Spleen (tissue), 11 donors: ENCODE results near the gene ITPKC. TPM values are rescaled to one million over a fixed set of nuclear protein-coding genes. Genes with fewer than 3 reads are reported as not detected.

Experiments
- DNase-seq: peaks from one replicate; pipeline ENCODE4 v3.0.0-alpha.2; 2020
- H3K27ac ChIP-seq, 8 donors: fragments of 200-600 bp; sonication (generic) in 7 of 8; 1 replicate in 4 of 8; 2 replicates in 4 of 8; pipeline versions ENCODE4 v1.5.0 to v1.8.0; 2016 to 2021; ENCODE audit warnings: inconsistent platforms in 4 of 8, mild to moderate bottlenecking in 4 of 8, moderate library complexity in 1 of 8
- H3K27me3 ChIP-seq, 7 donors: fragments of 200-600 bp; sonication (generic) in 6 of 7; replicated peaks in 1 of 7; 1 replicate in 4 of 7; 2 replicates in 3 of 7; pipeline versions ENCODE4 v1.5.0 to v1.8.0; 2016 to 2021; ENCODE audit warnings: inconsistent platforms in 3 of 7, mild to moderate bottlenecking in 1 of 7
- H3K36me3 ChIP-seq, 6 donors: fragments of 200-600 bp; sonication (generic) in 5 of 6; 1 replicate in 4 of 6; 2 replicates in 2 of 6; pipeline versions ENCODE4 v1.5.0 to v1.8.0; 2016 to 2021; ENCODE audit warnings: inconsistent platforms in 2 of 6
- H3K4me1 ChIP-seq, 6 donors: fragments of 200-600 bp; sonication (generic) in 5 of 6; 1 replicate in 3 of 6; 2 replicates in 3 of 6; pipeline versions ENCODE4 v1.5.0 to v1.8.0; 2016 to 2021; ENCODE audit warnings: inconsistent platforms in 3 of 6
- H3K4me3 ChIP-seq, 8 donors: fragments of 200-600 bp; sonication (generic) in 7 of 8; 1 replicate in 4 of 8; 2 replicates in 4 of 8; pipeline versions ENCODE4 v1.5.0 to v1.8.0; 2016 to 2021; ENCODE audit warnings: inconsistent platforms in 4 of 8, mild to moderate bottlenecking in 4 of 8, moderate library complexity in 2 of 8
- H3K9me3 ChIP-seq, 8 donors: fragments of 200-600 bp; sonication (generic) in 7 of 8; 1 replicate in 4 of 8; 2 replicates in 4 of 8; pipeline versions ENCODE4 v1.5.0 to v1.8.0; 2016 to 2021; ENCODE audit warnings: inconsistent platforms in 4 of 8
- POLR2A ChIP-seq, 3 donors: fragments of 450-650 bp; IDR thresholded peaks; one replicate each; pipeline ENCODE4 v1.5.1; 2017; ENCODE audit warnings: antibody characterized with exemption in 3 of 3, mild to moderate bottlenecking in 1 of 3
- POLR2AphosphoS5 ChIP-seq, 3 donors: sonication (generic); formaldehyde crosslinking; IDR thresholded peaks; one replicate each; pipeline ENCODE4 v1.5.1; 2017; ENCODE audit warnings: antibody characterized with exemption in 3 of 3
- WGBS, 5 donors: extraction: QIAGEN DNeasy Blood & Tissue Kit in 3 of 5; methylation state at CpG; one replicate each; pipeline versions ENCODE4 v1.1.5 to v1.1.7; 2013 to 2018; 5-methylcytosine and 5-hydroxymethylcytosine counted together
- intact Hi-C: fragments of 100-400 bp; cut with DNase I; formaldehyde crosslinking; loops from one replicate; pipeline ENCODE4 v1.15.0; 2023; ENCODE audit warnings: low total_unique reads
- polyA plus RNA-seq, 3 donors: library from polyadenylated mRNA; stranded (reverse); fragments of 200-250 nt; gene quantifications; one replicate each; pipeline ENCODE4 v1.2.1, GENCODE V29; 2013
- total RNA-seq, 7 donors: library from RNA; depleted of rRNA in 3 of 7; stranded (reverse); fragments of >200 nt in 3 of 7; fragmentation: NEBNext Ultra II Directional in 4 of 7; extraction: Animal tissue kit (Norgen Biotek cat#: 25700) in 4 of 7; gene quantifications; one replicate each; pipeline versions ENCODE4 v1.1.0 to v1.2.1, GENCODE V29; 2016 to 2021
- TF ChIP-seq, protein P1 (sequence below), 11 experiments: fragments of 200-600 bp in 7 of 11; fragments of 450-650 bp in 4 of 11; sonication (generic) in 4 of 11; IDR thresholded peaks in 8 of 11; conservative IDR thresholded peaks in 3 of 11; 1 replicate in 7 of 11; 2 replicates in 4 of 11; pipeline versions ENCODE4 v1.4.0 to v1.8.0; 2016 to 2021; ENCODE audit warnings: antibody characterized with exemption in 11 of 11, inconsistent platforms in 4 of 11, mild to moderate bottlenecking in 1 of 11
- donor health status: healthy with polysubstance abuse.
- donor health status: DM: no; HTN: no; CAD: no; lungs with moderate emphysema.
- donor health status: DM: no; HTN: no; CAD: no.
- donor health status: Bipolar disorder and iron deficiency.
- donor health status: healthy.
- donor health status: DM: no; HTN: no; CAD: no.
- donor health status: DM: yes; HTN: yes; CAD: no.

Gene ITPKC
- total and polyA plus RNA-seq, 10 donors, result 6.8 to 39.2 (median 15.2) TPM

DNA sequence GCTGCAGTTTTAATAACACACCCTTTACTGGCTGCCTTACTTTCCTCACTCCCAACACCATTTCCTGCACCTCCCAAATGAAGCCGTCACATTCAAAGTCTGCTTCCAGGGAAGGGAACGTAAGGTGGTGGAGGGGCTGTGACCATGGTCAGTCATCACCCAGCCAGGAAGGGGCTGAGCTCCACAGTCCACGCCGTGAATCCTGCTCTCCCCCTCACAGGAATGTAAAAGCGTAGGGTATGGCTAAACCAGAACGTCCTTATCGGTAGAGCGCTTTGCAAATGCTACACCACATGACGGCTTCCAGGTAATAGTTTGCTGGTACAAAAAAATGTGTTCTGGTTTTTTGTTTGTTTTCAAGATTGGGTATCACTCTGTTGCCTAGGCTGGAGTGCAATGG lies 33.5 kb upstream of the ITPKC start:
- peaks cover 0 to 71% (median 11%) of the 10 kb centered on the region in 6 donors for H3K36me3 ChIP-seq
- 81 to 94% (median 90%) methylated on average over 9 of the region's 9 CpGs for WGBS, 5 donors
- TF ChIP-seq POLR2AphosphoS5 (IDR thresholded peaks at IDR 0.05) (no peak), POLR2A (IDR thresholded peaks at IDR 0.05) (no peak)
- TF ChIP-seq, protein P1, sequence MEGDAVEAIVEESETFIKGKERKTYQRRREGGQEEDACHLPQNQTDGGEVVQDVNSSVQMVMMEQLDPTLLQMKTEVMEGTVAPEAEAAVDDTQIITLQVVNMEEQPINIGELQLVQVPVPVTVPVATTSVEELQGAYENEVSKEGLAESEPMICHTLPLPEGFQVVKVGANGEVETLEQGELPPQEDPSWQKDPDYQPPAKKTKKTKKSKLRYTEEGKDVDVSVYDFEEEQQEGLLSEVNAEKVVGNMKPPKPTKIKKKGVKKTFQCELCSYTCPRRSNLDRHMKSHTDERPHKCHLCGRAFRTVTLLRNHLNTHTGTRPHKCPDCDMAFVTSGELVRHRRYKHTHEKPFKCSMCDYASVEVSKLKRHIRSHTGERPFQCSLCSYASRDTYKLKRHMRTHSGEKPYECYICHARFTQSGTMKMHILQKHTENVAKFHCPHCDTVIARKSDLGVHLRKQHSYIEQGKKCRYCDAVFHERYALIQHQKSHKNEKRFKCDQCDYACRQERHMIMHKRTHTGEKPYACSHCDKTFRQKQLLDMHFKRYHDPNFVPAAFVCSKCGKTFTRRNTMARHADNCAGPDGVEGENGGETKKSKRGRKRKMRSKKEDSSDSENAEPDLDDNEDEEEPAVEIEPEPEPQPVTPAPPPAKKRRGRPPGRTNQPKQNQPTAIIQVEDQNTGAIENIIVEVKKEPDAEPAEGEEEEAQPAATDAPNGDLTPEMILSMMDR (IDR thresholded peaks at IDR 0.05 in 8 of 11, conservative IDR thresholded peaks at IDR 0.05 in 3 of 11), result no peak

DNA sequence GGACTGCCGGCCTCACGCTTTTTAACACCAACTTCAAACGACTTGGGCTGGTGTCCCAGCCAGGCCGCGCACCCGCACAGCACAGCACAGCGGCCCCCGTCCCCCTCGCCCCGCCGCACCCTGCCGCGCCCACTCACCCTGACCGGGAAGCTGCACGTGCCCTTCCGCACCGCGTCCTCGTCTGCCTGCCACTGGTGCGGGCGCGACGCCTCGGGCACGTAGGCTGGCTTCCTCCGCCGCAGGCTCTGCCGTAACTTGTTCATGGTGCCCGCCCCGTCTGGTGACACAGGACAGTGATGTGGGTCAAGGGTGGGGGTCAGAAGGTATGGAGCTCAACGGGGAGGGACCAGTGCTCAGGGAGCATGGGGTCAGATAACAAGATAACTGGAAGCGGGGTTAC lies 32.6 kb upstream of the ITPKC start:
- no peaks in the 10 kb centered on the region for H3K9me3 ChIP-seq
- intact Hi-C loops, result no loop called here
- no peak overlapping the region for H3K27ac ChIP-seq
- H3K36me3 ChIP-seq, result peaks cover 0 to 62% (median 11%) of the 10 kb centered on the region in 6 donors
- H3K4me3 ChIP-seq, result no peak overlapping the region
- DNase-seq, result peak; percentile 70
- 94 to 97% (median 95%) methylated on average over 31 to 32 of the region's 32 CpGs for WGBS, 5 donors
- H3K27me3 ChIP-seq, result no peaks in the 10 kb centered on the region
- TF ChIP-seq, protein P1 (IDR thresholded peaks at IDR 0.05 in 8 of 11, conservative IDR thresholded peaks at IDR 0.05 in 3 of 11), result no peak
- no peak for TF ChIP-seq POLR2AphosphoS5 (IDR thresholded peaks at IDR 0.05)
- no peak for TF ChIP-seq POLR2A (IDR thresholded peaks at IDR 0.05)
- H3K4me1 ChIP-seq, result peaks cover 0 to 26% (median 2%) of the 10 kb centered on the region in 6 donors

More for the DNA sequence above, 33.5 kb upstream of the ITPKC start:
- Histone ChIP-seq H3K27me3 (no peaks in the 10 kb centered on the region), H3K9me3 (no peaks in the 10 kb centered on the region), H3K4me1 (peaks cover 0 to 18% (median 0%) of the 10 kb centered on the region in 6 donors), H3K27ac (no peak overlapping the region), H3K4me3 (no peak overlapping the region)
- no peak for DNase-seq
- intact Hi-C loops, result no loop called here

DNA sequence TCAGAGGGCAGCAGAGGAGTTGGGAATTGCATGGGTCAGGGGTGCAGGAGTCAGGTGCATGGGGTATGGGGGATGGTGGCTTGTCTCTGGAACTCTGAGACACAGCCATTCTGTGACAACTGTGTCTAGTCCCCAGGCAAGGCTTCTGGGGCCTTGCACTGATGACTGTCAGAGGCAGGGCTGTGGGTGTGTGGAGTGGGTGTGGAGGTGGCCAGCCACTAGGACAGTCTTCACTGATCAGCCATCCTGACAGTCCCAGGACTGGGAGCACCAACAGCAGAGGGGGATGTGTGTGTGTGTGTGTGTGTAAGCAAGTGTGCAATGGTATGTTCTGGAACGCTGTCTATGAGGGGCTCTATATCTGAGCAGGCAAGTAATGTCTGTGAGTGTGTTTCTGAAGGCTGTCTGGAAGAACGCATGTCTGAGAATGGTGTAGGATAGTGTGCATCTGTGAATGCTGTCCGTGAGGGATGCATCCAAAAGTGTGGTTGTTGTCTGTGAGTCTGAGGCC lies 31.8 kb upstream of the ITPKC start:
- Histone ChIP-seq H3K9me3 (no peaks in the 10 kb centered on the region), H3K36me3 (peaks cover 0 to 54% (median 10%) of the 10 kb centered on the region in 6 donors), H3K4me3 (no peak overlapping the region), H3K4me1 (peaks cover 2 to 34% (median 10%) of the 10 kb centered on the region in 6 donors), H3K27me3 (no peaks in the 10 kb centered on the region), H3K27ac (no peak overlapping the region)
- no peak for DNase-seq
- 88 to 97% (median 95%) methylated on average over 3 of the region's 3 CpGs for WGBS, 5 donors
- intact Hi-C loops, result no loop called here
- TF ChIP-seq, protein P1 (IDR thresholded peaks at IDR 0.05 in 8 of 11, conservative IDR thresholded peaks at IDR 0.05 in 3 of 11), result no peak
- TF ChIP-seq POLR2A (IDR thresholded peaks at IDR 0.05), result no peak
- TF ChIP-seq POLR2AphosphoS5 (IDR thresholded peaks at IDR 0.05), result no peak

DNA sequence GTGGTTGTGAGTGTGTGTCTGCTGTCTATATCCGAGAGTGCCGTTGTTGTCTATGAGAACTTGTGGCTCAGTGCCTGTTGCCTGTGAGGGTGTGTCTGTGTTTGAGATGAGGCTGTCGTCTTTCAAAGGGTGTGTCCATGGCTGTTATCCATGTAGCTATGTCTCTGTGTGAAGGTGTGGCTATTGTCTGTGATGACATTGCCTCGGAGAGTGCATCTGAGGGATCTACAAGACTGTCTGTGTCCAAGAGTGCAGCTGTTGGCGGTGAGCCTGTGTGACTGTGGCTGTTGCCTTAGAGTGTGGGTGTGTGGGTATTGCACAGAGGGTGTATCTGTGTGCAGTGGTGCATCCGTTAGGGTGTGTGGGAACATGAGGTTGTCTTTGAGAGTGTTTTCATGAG lies 31.3 kb upstream of the ITPKC start:
- Histone ChIP-seq H3K36me3 (peaks cover 0 to 49% (median 6%) of the 10 kb centered on the region in 6 donors), H3K27me3 (no peaks in the 10 kb centered on the region), H3K4me3 (no peak overlapping the region), H3K27ac (no peak overlapping the region), H3K4me1 (peaks cover 3 to 37% (median 12%) of the 10 kb centered on the region in 6 donors), H3K9me3 (no peaks in the 10 kb centered on the region)
- no peak for TF ChIP-seq POLR2A (IDR thresholded peaks at IDR 0.05)
- TF ChIP-seq, protein P1 (IDR thresholded peaks at IDR 0.05 in 8 of 11, conservative IDR thresholded peaks at IDR 0.05 in 3 of 11), result no peak
- intact Hi-C loops, result no loop called here
- DNase-seq, result no peak
- WGBS, 5 donors, result 89 to 93% (median 92%) methylated on average over 6 of the region's 6 CpGs
